ENCODE data around the gene PAPPA.

The PAPPA gene

DNA sequence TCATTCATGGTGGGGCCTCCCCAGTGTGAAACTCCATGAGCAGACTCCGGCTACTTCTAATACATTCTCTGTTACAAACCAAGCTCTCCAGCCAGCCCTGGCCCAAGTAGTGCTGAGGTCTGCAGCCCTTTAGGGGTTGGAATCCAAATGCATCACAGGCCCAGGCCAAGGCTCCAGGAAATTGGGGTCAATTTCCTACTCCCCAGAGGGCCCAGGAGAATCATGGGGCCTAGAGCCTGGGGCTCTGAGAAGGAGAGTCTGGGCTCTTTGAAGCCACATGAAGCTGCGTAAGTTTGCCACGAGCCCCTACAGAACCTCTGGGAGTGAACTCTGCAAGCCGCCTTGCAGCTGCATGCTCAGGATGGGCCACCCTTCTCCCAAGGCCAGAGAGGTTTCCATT, 206.4 kb downstream of the PAPPA start:
- no peak for DNase-seq

DNA sequence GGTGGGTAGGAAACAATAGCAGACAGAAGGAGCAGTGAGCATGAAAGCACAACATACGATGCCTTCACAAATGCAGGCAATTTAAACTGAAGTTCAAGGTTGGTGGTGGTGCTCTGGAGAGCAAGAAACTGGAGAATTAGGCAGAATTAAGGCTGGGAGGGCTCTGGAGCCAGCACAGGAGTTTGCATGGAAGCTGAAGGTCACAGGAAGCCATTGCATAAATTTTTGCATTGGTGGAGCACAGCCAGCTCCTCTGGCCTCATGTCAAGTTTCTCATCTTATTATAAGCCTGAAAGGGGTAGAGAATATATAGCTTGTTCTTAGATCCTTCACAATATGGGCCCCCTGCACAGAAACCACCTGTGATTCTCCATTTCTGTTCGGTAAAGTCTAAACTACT, 207.4 kb downstream of the PAPPA start:
- no peak for DNase-seq

DNA sequence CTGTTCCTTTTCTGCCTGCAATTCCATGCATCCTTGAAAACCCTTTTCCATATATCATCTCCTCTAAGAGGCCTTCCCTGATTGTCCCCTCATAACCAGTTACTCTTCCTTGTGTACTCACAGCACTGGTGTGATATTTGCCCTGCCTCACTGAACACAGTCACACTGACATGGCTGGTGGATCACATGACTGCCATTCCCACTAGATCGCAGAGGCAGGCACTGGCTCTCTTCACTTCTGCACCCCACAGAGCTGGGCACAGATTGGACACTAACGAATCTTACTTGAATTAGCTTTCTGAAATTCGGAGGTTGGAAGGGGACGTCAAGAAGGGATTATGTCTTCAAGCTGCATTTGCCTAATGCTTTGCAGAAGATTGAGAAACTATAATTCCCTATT, 208.0 kb downstream of the PAPPA start:
- no peak for DNase-seq

DNA sequence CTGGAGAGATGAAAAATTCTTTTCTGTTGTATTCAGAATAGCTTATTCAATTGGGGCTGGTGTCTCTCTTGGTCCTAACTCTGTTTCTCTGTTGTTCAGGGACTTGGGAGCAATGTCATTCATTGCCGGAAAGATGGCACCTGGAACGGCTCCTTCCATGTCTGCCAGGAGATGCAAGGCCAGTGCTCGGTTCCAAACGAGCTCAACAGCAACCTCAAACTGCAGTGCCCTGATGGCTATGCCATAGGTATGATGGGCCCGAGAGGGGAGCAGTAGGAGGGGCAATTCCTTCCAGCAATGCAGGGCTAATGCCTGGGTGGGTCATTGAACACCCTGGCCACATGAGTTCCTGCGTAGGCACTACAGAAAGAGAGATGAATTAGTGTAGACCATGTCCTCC, 208.9 kb downstream of the PAPPA start:
- no peak for DNase-seq

- no peak for DNase-seq
Measured at GRCh38 chr9:116365056-116365471, 211.5 kb downstream of the PAPPA start.

DNA sequence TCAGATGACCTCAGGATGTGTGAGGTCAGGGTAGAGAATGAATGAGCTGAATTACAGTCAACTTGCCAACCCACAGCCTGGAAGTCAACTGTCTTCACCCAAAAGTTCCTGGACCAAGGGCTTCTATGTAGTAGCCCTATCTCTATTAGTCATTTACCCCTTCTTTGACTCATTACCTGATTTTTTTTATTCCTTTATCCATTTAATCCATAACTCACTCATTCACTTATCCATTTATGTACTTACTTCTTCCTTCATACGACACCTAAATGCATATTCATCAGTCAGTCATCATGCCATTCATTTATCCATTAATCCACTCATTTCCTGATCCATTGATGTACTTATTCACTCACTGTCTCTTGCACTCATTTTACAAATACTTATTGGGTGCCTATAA, 212.7 kb downstream of the PAPPA start:
- no peak for DNase-seq

DNA sequence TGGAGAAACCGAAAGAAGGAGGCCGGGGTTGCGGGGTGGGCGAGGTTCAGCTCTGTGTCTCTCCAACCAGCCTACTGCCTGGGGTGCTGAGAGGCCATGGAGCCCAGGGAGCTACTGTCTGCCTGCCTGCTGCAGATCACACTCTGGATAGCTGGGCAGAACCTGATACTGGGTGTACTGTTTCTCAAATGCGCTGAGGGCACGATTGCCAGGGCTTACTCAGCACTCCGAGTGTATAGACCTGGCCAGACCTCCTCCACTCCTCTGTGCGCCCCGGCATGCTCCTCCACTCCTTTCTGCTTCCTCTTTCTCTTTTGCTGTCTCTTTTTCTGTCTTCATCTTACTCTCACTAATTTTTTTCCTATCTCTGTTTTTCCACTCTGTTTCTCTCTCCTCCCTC, 215.1 kb downstream of the PAPPA start:
- no peak for DNase-seq

GRCh38 chr9:116369706-116370105, 216.1 kb downstream of the PAPPA start:
- DNase-seq, result no peak

DNA sequence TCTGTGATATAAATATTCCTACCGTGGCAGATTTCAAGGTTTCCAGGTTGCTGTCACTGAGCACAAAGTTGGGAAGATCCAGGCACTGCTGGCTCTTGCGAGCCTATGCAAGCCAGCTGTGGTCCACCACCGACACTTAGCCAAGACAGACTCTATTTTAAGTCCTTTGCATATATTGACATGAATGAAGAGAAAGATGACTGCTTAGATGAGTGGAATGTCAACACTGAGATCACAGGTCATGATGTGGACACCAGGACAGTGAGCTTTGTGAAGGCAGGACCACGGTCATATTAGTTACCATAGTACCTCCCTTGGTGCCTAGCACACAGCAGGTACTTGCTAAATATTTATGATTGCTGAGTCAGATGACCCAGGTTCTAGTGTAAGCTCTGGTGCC, 217.0 kb downstream of the PAPPA start:
- DNase-seq, result no peak

- DNase-seq, result no peak
Measured at GRCh38 chr9:116372081-116372673, 218.6 kb downstream of the PAPPA start.

GRCh38 chr9:116372786-116373185, 219.2 kb downstream of the PAPPA start:
- DNase-seq, result no peak

GRCh38 chr9:116377179-116377798, 223.7 kb downstream of the PAPPA start:
- DNase-seq, result no peak

GRCh38 chr9:116378873-116379272, 225.3 kb downstream of the PAPPA start:
- DNase-seq, result no peak

- DNase-seq, result no peak
Measured at GRCh38 chr9:116379821-116380220, 226.2 kb downstream of the PAPPA start.

- DNase-seq, result no peak
Measured at GRCh38 chr9:116380496-116380995, 227.0 kb downstream of the PAPPA start.

GRCh38 chr9:116381350-116381749, 227.8 kb downstream of the PAPPA start:
- DNase-seq, result no peak

GRCh38 chr9:116382053-116382452, 228.5 kb downstream of the PAPPA start:
- DNase-seq, result no peak

DNA sequence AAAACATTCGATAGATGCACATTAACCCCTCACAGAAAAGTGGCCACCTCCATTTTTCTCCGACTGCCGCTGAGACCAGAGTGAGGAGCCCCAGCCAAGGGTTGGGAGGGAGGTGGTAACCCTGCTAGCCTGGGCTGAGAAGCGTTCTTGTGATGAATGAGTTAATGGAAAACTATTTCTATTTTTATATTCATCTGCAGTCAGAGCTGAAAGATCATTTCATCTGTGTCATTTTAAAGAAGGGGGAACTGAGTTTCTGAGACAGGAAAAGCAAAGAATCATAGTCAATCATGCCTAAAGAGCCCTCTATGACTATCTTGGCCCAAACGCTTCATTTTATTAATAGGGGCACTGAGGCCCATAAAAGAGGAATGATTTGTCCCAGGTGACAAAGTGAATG, 229.5 kb downstream of the PAPPA start:
- DNase-seq, result no peak

DNA sequence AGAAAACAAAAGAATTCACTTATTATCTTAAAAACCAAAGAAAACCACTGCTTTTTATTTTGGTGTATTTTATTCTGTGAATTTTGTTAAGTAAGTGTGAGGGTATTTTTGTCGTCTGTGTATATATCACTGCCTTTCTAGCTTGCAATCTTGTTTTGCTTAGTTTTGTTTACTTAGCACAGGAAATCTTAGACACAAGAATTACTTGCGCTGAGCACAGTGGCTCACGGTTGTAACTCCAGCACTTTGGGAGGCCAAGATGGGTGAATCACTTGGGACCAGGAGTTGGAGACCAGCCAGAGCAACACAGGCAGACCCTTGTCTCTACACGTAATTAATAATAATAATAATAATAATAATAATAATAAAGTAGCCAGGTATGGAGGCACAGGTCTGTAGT, 230.3 kb downstream of the PAPPA start:
- no peak for DNase-seq

DNA sequence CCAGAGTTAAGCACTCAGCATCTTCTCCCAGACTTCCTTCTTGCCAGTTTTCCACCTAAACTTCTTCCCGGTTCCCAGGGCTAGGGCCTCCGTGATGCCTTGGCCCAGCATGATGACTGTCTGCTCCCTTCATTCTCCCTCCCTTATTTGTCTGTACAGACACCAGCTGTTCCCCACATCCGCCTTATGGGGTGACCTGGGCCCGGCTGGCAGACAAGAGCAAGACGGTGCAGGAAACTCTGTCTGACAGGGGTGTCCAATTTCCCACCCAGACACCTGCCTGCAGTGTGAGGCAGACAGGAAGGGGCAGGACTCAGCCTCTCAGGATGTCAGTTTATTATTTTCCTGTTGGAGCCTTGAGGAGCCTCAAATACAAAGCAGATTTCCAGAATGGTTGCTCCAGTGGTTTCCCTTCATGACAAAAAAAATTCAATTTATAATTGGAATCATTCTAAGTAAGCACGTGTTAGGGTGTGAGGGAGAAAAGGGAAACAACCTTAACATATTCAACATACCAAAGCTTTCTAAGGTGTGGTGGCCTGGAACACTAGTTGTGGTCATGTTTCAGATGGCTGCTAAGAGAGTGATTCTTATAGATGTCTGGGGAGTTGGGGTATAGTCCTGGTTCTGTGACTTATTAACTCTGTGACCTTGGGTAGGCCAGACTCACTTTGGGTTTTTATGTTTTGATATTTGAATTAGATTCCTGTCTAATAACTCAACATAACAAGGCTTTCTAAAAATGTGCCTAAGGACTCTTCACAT, 234.5 kb downstream of the PAPPA start:
- no peak for DNase-seq

DNA sequence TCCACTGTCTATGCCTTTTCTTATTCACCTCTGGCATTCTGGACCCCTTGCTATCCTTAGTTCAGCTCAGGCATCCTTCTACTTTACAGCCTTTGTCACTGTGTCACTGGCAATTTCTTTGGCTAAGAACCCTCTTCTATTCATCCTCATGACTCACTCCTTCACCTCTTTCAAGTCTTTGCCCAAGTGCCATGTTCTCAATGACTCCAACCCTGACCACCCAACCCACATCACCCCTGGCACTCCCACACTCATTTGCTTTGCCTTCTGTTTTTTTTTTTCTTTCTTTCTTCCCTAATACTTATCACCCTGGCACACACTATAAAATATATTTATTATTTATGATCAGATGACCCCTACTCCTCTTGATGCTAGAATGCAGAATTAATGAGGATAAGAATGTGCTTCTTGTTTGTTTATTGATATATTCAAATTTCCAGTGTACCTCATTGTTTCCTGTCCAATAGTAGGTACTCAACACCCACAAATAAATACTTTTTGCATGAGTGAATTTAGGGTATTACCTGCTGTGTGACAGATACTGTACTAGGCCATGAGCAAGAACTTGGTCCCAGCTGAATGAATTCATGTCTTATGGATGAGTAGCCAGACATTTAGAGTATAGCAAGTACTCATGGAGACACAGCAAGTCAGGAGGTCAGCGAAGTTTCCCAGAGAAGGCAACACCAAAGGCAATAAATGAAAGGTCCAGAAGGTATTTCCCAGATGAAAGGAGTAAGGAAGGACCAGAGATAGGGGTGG, 236.1 kb downstream of the PAPPA start:
- no peak for DNase-seq

DNA sequence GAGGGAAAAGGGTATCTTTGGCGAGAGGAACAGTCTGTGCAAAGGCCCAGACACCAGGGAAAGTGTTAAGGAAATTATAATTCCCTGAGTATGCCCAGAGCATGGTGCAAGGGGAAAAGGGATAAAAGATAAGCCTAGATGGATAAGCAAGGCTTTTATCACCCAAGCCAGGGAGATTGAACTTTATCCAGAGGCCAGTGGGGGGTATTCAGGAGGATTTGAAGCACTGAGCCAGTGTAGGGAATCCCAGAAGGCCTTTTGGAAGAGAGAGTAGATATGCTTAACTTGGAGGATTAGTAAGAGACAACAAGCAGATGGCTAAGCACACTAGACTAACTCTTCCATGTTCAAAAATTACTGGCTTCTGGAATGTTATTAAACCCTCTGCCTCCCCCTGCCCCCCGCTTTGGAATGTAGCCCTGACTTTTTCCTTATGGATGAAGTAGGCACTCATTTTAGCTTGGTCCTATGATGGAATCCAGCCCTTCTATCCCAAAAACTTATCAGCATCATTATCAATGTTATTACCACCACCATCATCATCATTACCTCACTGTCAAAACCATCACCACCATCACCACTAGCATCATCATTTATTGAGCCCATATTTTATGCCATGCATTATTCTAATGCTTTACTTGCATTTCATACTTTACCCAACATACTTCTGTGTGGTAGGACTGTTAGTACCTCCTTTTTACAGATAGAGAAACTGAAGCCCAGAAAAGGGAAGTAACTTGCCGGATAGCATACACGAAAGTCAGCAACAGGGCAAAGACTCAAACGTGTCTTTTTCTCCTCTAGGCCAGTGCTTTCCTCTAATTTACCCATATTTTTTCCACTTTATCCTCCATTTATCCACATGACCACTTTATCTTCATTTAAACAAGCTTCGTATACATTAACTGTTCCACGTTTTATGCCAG, 237.0 kb downstream of the PAPPA start:
- no peak for DNase-seq
